Smooth muscle cell (in vitro differentiated cells): ENCODE data around the gene COL19A1. TPM values are rescaled to one million over a fixed set of nuclear protein-coding genes. Genes with fewer than 3 reads are reported as not detected.

ENCODE experiments used
- DNase-seq: peaks from one replicate; lab custom pipeline; 2025; ENCODE audit not compliant: unreplicated experiment; lab: John Stamatoyannopoulos, UW
- H2AFZ ChIP-seq: fragments of 200-600 bp; sonication (generic); 2 replicates; pipeline ENCODE4 v1.6.0; 2016; ENCODE audit warnings: antibody characterized with exemption, low read depth, mild to moderate bottlenecking
- H3F3A ChIP-seq: fragments of 200-600 bp; sonication (generic); 2 replicates; pipeline ENCODE4 v1.6.0; 2017; ENCODE audit warnings: antibody characterized with exemption, low read depth
- H3K27ac ChIP-seq: fragments of 200-600 bp; sonication (generic); 2 replicates; pipeline ENCODE4 v1.5.1; 2016; ENCODE audit warnings: low read depth, mild to moderate bottlenecking
- H3K27me3 ChIP-seq: fragments of 200-600 bp; sonication (generic); 2 replicates; pipeline ENCODE4 v1.6.1; 2016; ENCODE audit warnings: low read depth, mild to moderate bottlenecking
- H3K36me3 ChIP-seq: fragments of 200-600 bp; sonication (generic); 2 replicates; pipeline ENCODE4 v1.5.1; 2016; ENCODE audit warnings: low read depth
- H3K4me1 ChIP-seq: fragments of 200-600 bp; sonication (generic); 2 replicates; pipeline ENCODE4 v1.5.1; 2016; ENCODE audit warnings: low read depth
- H3K4me2 ChIP-seq: fragments of 200-600 bp; sonication (generic); 2 replicates; pipeline ENCODE4 v1.6.0; 2016; ENCODE audit warnings: mild to moderate bottlenecking
- H3K4me3 ChIP-seq: fragments of 200-600 bp; sonication (generic); 2 replicates; pipeline ENCODE4 v1.5.1; 2016; ENCODE audit warnings: mild to moderate bottlenecking
- H3K79me2 ChIP-seq: fragments of 200-600 bp; sonication (generic); 2 replicates; pipeline ENCODE4 v1.6.0; 2016; ENCODE audit warnings: low read depth, mild to moderate bottlenecking
- H3K9ac ChIP-seq: fragments of 200-600 bp; sonication (generic); 2 replicates; pipeline ENCODE4 v1.6.0; 2016; ENCODE audit warnings: low read depth
- H3K9me3 ChIP-seq: fragments of 200-600 bp; sonication (generic); replicated peaks from 2 replicates; pipeline ENCODE4 v1.5.1; 2016; ENCODE audit warnings: low read depth
- H4K20me1 ChIP-seq: fragments of 200-600 bp; sonication (generic); 2 replicates; pipeline ENCODE4 v1.6.0; 2016; ENCODE audit warnings: low read depth
- CTCF ChIP-seq: fragments of 200-600 bp; sonication (generic); IDR thresholded peaks from 2 replicates; pipeline ENCODE4 v1.5.1; 2017; ENCODE audit warnings: borderline replicate concordance, mild to moderate bottlenecking, antibody characterized with exemption; ENCODE audit not compliant: insufficient read depth, poor library complexity, severe bottlenecking
- WGBS: methylation state at CpG from one replicate; pipeline ENCODE4 v1.1.7; 2016; ENCODE audit warnings: low lambda C conversion rate; 5-methylcytosine and 5-hydroxymethylcytosine counted together
- polyA plus RNA-seq: library from polyadenylated mRNA; unstranded; fragments of >200 nt; fragmentation: Nextera tagmentation; extraction: Ambion mirVana; gene quantifications from 2 replicates; pipeline ENCODE4 v1.2.1, GENCODE V29; 2016
- total RNA-seq: library from RNA; depleted of rRNA; stranded (reverse); fragments of >200 nt; gene quantifications from 2 replicates; pipeline ENCODE4 v1.2.3, GENCODE V29; 2014

COL19A1 gene
- total and polyA plus RNA-seq, 2 experiments from 2014 or later, result 0.55 to 1.6 TPM

DNA sequence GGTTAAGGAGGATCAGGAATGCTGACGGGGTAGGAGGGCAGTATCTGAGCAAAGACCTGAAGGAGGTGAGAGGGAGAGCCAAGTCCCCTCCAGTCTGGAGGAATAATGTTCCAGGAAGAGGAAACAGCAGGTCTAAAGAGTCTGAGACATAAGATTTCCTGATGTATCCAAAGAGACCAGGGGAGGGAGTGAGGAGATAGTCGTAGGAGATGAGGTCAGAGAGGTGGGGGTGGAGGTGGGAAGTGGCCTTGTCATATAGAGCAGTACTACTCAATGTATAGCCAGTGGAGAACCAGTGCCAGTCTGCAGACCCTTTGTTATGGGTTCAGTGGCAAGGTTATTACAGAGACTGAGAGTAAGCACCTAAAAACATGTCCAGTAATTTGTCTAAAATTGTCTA, 305.9 kb downstream of the COL19A1 start:
- Histone ChIP-seq H4K20me1 (no peaks in the 10 kb centered on the region), H3K36me3 (no peaks in the 10 kb centered on the region), H3K4me2 (no peak overlapping the region), H3K4me3 (no peak overlapping the region), H3K4me1 (no peaks in the 10 kb centered on the region), H3K9me3 (no peaks in the 10 kb centered on the region), H3F3A (no peaks in the 10 kb centered on the region), H2AFZ (peak overlapping the region; percentile 41), H3K27me3 (no peaks in the 10 kb centered on the region), H3K27ac (no peak overlapping the region), H3K9ac (no peak overlapping the region), H3K79me2 (no peaks in the 10 kb centered on the region)
- no peak for DNase-seq
- TF ChIP-seq CTCF, result no peak
- WGBS, result 38% methylated on average over 2 of the region's 2 CpGs

DNA sequence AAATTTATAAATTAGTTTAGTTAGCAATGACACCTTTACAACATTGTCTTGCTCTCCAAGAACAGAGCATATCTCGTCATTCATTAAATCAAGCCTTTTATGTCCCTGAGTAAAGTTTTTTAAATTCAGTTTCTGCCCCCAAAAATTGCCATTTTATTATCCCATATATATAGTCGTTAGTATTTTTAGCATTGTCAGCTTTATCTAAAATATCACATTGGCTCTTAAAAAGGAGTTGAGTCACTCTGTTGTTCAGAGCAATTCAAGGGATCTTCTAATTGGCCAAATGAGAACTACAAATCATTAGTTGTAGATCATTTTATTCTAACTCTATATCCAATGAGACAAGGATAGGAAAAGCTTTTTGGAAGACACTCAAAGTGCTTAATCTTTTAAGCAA, 309.4 kb downstream of the COL19A1 start:
- no peaks in the 10 kb centered on the region for H3K27me3 ChIP-seq
- H3K27ac ChIP-seq, result no peak overlapping the region
- WGBS, result 85% methylated on average over 2 of the region's 2 CpGs
- no peaks in the 10 kb centered on the region for H3K4me1 ChIP-seq
- H4K20me1 ChIP-seq, result no peaks in the 10 kb centered on the region
- no peaks in the 10 kb centered on the region for H3K9me3 ChIP-seq
- H3K36me3 ChIP-seq, result no peaks in the 10 kb centered on the region
- H3K4me3 ChIP-seq, result no peak overlapping the region
- no peak for DNase-seq
- TF ChIP-seq CTCF, result no peak
- H3K4me2 ChIP-seq, result no peak overlapping the region
- no peak overlapping the region for H2AFZ ChIP-seq
- H3K79me2 ChIP-seq, result no peaks in the 10 kb centered on the region
- H3K9ac ChIP-seq, result no peak overlapping the region
- H3F3A ChIP-seq, result no peaks in the 10 kb centered on the region

DNA sequence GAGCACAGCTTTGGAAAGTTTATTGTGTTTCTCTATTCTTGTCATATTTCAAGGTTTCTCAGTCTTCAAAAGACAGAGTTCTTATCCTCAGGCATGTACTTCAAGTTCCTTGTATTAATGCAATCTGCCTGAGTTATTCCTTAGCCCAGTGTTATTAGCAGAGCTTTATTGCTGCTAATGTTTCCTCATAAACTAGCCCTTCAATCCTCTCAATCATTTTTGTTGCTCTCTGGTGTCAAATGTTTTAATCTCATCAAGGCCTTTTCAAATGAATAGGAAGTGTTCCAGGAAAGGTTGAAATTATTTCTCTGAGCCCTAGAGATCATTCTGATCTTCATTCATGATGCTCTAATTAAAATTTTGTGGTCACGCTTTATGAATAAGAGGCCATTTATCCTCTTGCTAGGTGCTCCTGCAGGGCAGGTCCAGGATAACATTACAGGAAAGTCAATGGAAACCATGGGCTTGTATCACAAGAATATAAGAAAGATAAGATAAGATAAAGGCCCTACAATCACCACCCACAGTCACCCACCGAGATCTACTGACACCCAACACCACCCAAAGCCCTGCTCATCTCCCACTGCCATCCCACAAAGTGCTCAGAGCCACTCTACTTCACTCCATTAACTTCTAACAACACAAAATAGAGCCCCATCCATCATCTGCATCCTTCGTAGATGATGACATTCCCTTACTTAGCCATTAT, 310.6 kb downstream of the COL19A1 start:
- Histone ChIP-seq H2AFZ (no peak overlapping the region), H3K4me1 (no peaks in the 10 kb centered on the region), H4K20me1 (no peaks in the 10 kb centered on the region), H3F3A (no peaks in the 10 kb centered on the region), H3K9me3 (no peaks in the 10 kb centered on the region), H3K4me3 (no peak overlapping the region), H3K4me2 (no peak overlapping the region), H3K79me2 (no peaks in the 10 kb centered on the region), H3K9ac (no peak overlapping the region), H3K36me3 (no peaks in the 10 kb centered on the region), H3K27ac (no peak overlapping the region), H3K27me3 (no peaks in the 10 kb centered on the region)
- 88% methylated on average over 3 of the region's 3 CpGs for WGBS
- DNase-seq, result no peak
- no peak for TF ChIP-seq CTCF
